Subcutaneous abdominal adipose tissue (tissue), 5 donors: Measurements from ENCODE around the gene CDKN1A.
"Not testable (repeated sequence)": the region's sequence is repeated elsewhere in the genome, so short reads cannot be mapped to it uniquely, and the experiment has no call there.

Source experiments
- H3K27ac ChIP-seq: one replicate; pipeline ENCODE4 v1.7.0; 2013; ENCODE audit warnings: low read depth, mild to moderate bottlenecking, inconsistent platforms, low read length, moderate library complexity
- H3K27me3 ChIP-seq, 5 donors: one replicate each; pipeline ENCODE4 v1.7.0; 2013; ENCODE audit warnings: low read length in 5 of 5, inconsistent platforms in 1 of 5; ENCODE audit not compliant: control insufficient read depth in 5 of 5, insufficient read depth in 4 of 5
- H3K36me3 ChIP-seq, 5 donors: one replicate each; pipeline ENCODE4 v1.7.0; 2013; ENCODE audit warnings: low read length in 5 of 5; ENCODE audit not compliant: control insufficient read depth in 5 of 5, insufficient read depth in 5 of 5
- H3K4me1 ChIP-seq, 5 donors: one replicate each; pipeline ENCODE4 v1.7.0; 2013; ENCODE audit warnings: low read length in 5 of 5, mild to moderate bottlenecking in 3 of 5, moderate library complexity in 1 of 5; ENCODE audit not compliant: control insufficient read depth in 5 of 5, insufficient read depth in 5 of 5
- H3K4me3 ChIP-seq, 5 donors: one replicate each; pipeline ENCODE4 v1.7.0; 2013; ENCODE audit warnings: low read length in 5 of 5, low read depth in 1 of 5
- H3K9ac ChIP-seq, 5 donors: one replicate each; pipeline ENCODE4 v1.7.0; 2013; ENCODE audit warnings: low read length in 5 of 5, mild to moderate bottlenecking in 4 of 5, moderate library complexity in 3 of 5
- H3K9me3 ChIP-seq, 5 donors: one replicate each; pipeline ENCODE4 v1.7.0; 2013; ENCODE audit warnings: low read length in 5 of 5; ENCODE audit not compliant: control insufficient read depth in 5 of 5
- donor health status: healthy.
- donor health status: healthy.
- donor health status: healthy.
- donor health status: healthy.
- donor health status: healthy.

The CDKN1A gene

DNA sequence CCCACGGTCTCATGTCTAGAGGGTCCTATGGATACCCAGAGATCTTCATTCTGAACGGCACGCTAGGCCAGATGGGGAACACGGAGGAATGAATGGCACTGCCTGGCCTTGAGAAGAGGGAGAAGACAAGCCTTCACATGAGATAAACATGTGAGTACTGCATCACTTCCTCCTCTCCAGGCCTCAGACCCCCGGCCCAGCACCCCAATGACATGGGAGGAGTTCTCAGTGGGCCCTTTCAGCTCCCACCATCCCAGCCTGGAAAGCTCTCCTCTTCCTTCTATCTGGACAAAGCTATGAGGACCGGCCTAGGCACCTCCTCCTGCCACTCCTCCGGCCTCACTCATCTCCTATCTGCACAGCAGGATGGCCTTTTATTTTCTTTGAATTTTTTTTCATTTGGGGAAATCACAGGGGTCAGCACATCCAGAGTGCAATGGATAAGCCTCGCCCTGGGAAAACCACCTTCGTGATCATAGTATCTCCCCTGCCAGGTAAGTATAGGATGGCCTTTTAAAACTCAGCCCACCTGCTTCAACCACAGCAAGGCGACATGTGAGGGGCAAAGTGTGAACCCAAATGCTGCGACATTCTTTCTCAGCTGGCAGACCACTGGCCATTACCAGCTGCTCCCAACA, 39.2 kb upstream of the CDKN1A start:
- H3K4me1 ChIP-seq, result peaks cover 5 to 25% (median 13%) of the 10 kb centered on the region in 5 donors
- H3K9me3 ChIP-seq, result no peaks in the 10 kb centered on the region
- H3K27ac ChIP-seq, result no peak overlapping the region
- H3K36me3 ChIP-seq, result no peaks in the 10 kb centered on the region
- H3K9ac ChIP-seq, result no peak overlapping the region
- no peak overlapping the region for H3K4me3 ChIP-seq
- H3K27me3 ChIP-seq, result no peaks in the 10 kb centered on the region

DNA sequence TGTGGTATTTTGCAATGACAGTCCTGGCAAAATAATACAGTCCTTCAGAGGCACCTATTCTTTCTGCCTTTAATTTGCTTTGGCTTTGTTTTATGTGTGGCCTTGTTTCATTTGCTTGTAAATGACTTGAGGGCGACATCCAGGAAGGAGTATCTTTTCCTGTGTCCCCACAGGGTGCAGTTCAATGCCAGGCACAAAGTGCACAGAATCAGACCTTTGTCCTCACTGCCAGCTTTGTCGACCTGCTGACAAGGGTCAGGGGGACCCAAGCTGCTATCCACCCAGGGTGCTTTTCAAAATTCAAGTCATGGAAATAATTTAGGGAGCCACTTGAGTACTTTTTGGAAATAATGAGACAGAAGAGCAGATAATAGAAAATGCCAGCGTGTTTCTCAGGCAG, 37.0 kb upstream of the CDKN1A start:
- Histone ChIP-seq H3K27ac (no peak overlapping the region), H3K4me3 (no peak overlapping the region), H3K9me3 (no peaks in the 10 kb centered on the region), H3K36me3 (no peaks in the 10 kb centered on the region), H3K9ac (no peak overlapping the region), H3K27me3 (no peaks in the 10 kb centered on the region), H3K4me1 (peaks cover 5 to 27% (median 18%) of the 10 kb centered on the region in 5 donors)

DNA sequence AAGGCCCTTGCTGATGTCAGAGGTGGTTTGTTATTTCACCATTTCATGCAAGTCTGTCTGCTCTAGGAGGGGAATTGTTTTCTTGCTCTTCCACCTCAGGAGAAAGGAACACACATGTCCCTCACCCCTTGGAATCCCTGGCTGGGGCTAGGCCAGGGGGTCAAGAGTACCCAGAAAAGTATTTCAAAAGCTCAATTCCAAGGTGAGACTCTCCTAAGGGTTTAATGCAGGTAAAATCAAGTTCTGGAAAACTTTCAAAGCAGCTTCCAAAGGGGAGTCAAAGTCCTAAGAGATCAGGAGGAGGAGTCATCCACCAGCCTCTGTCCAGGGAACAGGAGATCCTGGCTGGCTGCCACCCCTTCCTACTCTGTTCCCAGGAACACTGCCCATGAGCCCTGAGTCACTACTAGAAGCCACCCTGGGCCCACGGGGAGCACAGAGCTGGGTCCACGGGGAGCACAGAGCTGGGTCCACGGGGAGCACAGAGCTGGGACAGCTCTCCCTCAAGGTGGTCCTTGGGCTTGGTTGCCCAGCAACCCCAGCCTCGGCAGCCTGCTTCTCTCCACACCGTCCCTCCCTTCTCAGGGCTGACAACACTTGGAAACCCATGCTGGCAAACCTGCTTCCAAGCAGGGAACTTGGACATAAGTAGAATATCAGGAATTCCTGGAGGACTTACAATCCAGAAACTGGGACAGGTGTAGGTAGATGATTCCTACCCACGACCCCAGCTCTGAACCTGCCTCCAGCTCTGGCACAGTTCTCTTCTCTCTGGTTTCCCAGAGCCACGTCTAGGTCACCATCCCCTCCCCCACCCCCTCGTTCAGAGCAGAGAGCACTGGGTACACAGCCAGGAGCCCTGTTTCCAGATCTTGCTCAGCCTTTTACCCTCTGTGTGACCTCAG, 35.3 kb upstream of the CDKN1A start:
- peak overlapping the region in 2 of 5 donors; percentile 35 to 56 for H3K9ac ChIP-seq
- no peaks in the 10 kb centered on the region for H3K9me3 ChIP-seq
- H3K4me1 ChIP-seq, result peaks cover 5 to 23% (median 18%) of the 10 kb centered on the region in 5 donors
- H3K36me3 ChIP-seq, result no peaks in the 10 kb centered on the region
- no peak overlapping the region for H3K4me3 ChIP-seq
- no peaks in the 10 kb centered on the region for H3K27me3 ChIP-seq
- H3K27ac ChIP-seq, result no peak overlapping the region

DNA sequence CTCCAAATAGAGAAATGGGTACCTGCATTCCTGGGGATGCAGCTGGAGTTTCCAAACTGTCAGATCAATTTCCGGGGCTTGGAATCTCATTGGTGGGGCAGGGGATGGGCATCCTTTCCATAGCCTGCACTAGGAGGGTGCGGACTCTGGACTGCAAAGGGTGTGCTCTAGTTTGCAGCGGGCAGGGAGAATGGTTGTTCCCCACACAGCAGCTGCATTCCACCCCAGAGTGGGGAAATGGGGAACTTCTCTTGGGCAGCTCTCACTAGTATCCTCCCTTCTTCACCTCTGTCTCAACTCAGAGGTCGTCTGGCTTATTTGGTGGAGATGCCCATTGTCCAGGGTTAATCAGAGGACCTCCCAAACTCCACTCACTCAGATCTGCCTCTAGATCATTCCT, 34.5 kb upstream of the CDKN1A start:
- no peaks in the 10 kb centered on the region for H3K36me3 ChIP-seq
- no peaks in the 10 kb centered on the region for H3K27me3 ChIP-seq
- peaks cover 5 to 24% (median 18%) of the 10 kb centered on the region in 5 donors for H3K4me1 ChIP-seq
- no peak overlapping the region for H3K9ac ChIP-seq
- H3K4me3 ChIP-seq, result no peak overlapping the region
- no peaks in the 10 kb centered on the region for H3K9me3 ChIP-seq
- no peak overlapping the region for H3K27ac ChIP-seq

DNA sequence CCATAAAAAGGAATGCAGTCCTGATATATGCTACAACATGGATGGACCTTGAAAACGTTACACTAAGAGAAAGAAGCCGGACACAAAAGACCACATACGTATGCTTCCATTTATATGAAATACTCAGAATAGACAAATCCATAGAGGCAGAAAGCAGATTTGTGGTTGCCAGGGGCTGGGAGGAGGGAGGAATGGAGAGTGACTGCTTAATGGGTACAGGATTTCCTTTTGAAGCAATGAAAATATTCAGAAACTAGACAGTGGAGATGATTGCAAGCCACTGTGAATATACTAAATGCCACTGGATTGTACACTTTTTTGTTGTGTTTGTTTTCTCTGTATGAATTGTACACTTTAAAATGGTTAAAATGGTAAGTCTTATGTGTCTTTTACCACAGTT, 29.4 kb upstream of the CDKN1A start:
- H3K27ac ChIP-seq, result no peak overlapping the region
- no peaks in the 10 kb centered on the region for H3K36me3 ChIP-seq
- no peak overlapping the region for H3K4me3 ChIP-seq
- no peak overlapping the region for H3K9ac ChIP-seq
- H3K27me3 ChIP-seq, result no peaks in the 10 kb centered on the region
- H3K4me1 ChIP-seq, result peaks cover 4 to 38% (median 28%) of the 10 kb centered on the region in 5 donors
- no peaks in the 10 kb centered on the region for H3K9me3 ChIP-seq

DNA sequence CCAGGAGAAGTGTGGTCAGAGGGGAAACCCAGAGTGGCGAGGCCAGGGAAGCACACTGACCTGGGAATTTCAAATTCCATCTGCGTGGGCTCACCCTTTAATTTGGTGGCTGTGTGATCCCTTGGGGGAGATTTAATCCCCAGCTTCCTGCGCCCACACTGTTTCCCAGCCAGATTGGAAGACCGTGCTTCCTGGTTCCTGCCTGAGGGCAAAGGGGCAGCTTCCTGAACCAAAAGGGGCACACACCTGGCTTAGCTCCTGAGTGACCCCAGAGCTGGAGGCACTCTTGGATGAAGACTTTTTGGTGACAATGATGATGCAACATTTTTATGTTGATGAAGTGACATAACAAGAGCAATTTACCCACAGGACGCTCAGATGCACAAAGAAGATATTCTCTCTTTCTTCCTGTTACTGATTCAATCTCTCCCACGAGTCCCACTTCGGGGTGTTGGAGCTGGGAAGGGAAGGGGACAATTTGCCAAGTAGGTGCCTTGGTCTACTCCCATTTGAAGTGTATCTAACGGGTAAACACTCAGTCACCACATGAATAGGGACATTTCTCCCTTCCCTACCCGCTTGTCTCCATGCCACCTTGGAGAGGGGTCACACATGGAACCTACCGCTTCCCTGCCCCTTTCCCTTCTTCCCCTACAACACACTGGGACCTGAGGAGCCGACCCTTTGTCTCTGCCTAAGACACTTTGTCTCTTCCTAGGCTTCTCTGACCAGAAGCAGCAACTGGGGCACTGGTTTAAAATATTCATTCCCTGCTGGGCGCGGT, 28.6 kb upstream of the CDKN1A start:
- no peaks in the 10 kb centered on the region for H3K36me3 ChIP-seq
- H3K9ac ChIP-seq, result no peak overlapping the region
- no peaks in the 10 kb centered on the region for H3K9me3 ChIP-seq
- H3K27me3 ChIP-seq, result no peaks in the 10 kb centered on the region
- H3K4me1 ChIP-seq, result peaks cover 4 to 30% (median 25%) of the 10 kb centered on the region in 5 donors
- H3K4me3 ChIP-seq, result no peak overlapping the region
- no peak overlapping the region for H3K27ac ChIP-seq

DNA sequence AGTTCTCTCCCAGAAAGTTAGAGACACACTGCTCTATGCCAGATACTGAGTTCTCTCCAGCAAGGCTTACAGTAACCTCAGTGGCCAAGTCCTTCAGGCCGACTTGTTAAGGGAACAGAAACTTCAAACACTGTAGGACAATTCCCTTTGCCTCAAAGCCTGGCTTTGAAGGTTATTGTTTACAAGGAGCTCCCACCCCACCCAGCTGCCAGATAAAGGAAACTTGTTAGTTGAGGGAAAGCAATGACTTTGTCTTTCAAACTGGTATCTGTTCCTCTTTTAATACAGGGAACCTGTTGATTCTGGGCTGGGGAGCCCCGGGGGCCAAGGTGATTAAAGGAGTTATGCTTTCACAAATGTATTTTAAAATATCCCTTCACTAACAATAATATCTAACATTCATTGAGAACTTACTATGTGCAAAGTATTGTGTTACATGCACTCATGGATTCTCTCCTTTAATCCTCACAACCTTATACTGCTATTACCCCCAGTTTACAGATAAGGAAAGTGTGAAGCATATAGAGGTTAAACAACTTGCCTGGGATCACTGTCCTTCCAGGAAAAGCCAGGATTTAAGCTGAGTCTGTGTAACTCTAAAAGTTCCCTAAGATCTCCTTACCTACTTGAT, 27.6 kb upstream of the CDKN1A start:
- H3K27me3 ChIP-seq, result no peaks in the 10 kb centered on the region
- no peak overlapping the region for H3K9ac ChIP-seq
- H3K36me3 ChIP-seq, result no peaks in the 10 kb centered on the region
- H3K4me3 ChIP-seq, result no peak overlapping the region
- H3K4me1 ChIP-seq, result peaks cover 4 to 28% (median 21%) of the 10 kb centered on the region in 5 donors
- H3K9me3 ChIP-seq, result no peaks in the 10 kb centered on the region
- no peak overlapping the region for H3K27ac ChIP-seq

DNA sequence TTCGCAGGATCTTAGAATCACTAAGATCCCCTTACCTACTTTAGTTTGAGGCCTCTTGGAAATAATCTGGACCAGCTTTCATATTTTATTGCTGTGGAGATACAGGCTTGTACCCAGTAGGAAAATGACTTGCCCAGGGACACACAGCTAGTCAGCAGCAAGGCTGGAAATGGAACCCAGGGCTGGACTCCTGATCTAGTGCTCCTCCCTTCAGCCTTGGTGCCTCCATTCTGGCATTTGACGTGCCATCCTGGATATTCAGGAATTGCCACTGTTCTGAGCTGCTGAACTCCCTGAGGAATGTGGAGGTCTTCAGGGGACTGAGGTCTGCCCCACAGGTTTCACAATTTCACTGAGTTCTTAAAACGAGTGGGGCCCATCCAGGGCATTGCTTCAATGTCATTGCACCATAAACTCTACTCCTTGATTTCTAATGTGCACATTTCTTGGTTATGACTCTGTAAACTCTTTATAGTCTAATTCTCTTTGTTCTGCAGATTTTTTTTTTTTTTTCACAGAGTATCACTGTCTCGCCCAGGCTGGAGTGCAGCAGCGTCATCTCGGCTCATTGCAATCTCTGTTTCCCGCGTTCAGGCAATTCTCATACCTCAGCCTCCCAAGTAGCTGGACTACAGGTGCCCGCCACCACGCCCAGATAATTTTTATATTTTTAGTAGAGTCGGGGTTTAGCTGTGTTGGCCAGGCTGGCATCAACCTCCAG, 26.7 kb upstream of the CDKN1A start:
- H3K9me3 ChIP-seq, result no peaks in the 10 kb centered on the region
- H3K9ac ChIP-seq, result no peak overlapping the region
- H3K27ac ChIP-seq, result no peak overlapping the region
- no peaks in the 10 kb centered on the region for H3K27me3 ChIP-seq
- H3K4me1 ChIP-seq, result peaks cover 4 to 28% (median 21%) of the 10 kb centered on the region in 5 donors
- no peaks in the 10 kb centered on the region for H3K36me3 ChIP-seq
- H3K4me3 ChIP-seq, result no peak overlapping the region

DNA sequence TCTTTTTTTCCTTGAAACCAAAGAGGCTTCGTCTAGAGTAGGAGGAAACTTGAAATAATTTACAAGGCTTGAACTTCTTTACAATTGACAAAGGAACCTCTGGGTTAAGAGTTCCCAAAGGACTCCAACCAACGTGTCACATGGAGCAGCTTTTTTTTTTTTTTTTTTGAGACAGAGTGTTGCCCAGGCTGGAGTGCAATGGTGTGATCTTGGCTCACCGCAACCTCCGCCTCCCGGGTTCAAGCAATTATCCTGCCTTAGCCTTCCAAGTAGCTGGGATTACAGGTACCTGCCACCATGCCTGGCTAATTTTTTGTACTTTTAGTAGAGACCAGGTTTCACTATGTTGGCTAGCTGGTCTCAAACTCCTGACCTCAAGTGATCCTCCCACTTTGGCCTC, 24.0 kb upstream of the CDKN1A start:
- H3K27ac ChIP-seq, H3K9me3 ChIP-seq, H3K27me3 ChIP-seq, H3K4me3 ChIP-seq, H3K36me3 ChIP-seq, H3K9ac ChIP-seq: not testable (repeated sequence)
- peaks cover 4 to 23% (median 17%) of the 10 kb centered on the region in 5 donors for H3K4me1 ChIP-seq
